Fibroblast of lung (primary cell): ENCODE data around the gene TNIK. TPM values are rescaled to one million over a fixed set of nuclear protein-coding genes. Genes with fewer than 3 reads are reported as not detected.

Experiments
- DNase-seq, 2 donors: peaks; one replicate each; pipeline versions ENCODE4 v3.0.0 to v3.0.0-alpha.2; 2010; ENCODE audit warnings: low read depth in 2 of 2
- H2AFZ ChIP-seq: 2 replicates; pipeline ENCODE4 v1.5.1; 2012; ENCODE audit warnings: low read length, control low read depth, inconsistent platforms
- H3K27ac ChIP-seq: 2 replicates; pipeline ENCODE4 v1.5.1; 2011; ENCODE audit warnings: low read length, control low read depth; ENCODE audit not compliant: insufficient read depth
- H3K27me3 ChIP-seq: 2 replicates; pipeline ENCODE4 v1.5.1; 2011; ENCODE audit warnings: mild to moderate bottlenecking, low read length; ENCODE audit not compliant: control insufficient read depth, insufficient read depth
- H3K36me3 ChIP-seq: 2 replicates; pipeline ENCODE4 v1.5.1; 2011; ENCODE audit warnings: low read length; ENCODE audit not compliant: control insufficient read depth, insufficient read depth
- H3K4me1 ChIP-seq: 2 replicates; pipeline ENCODE4 v1.5.1; 2011; ENCODE audit warnings: low read length; ENCODE audit not compliant: control insufficient read depth, insufficient read depth; ENCODE audit errors: extremely low read depth
- H3K4me2 ChIP-seq: 2 replicates; pipeline ENCODE4 v1.5.1; 2011; ENCODE audit warnings: low read length, control low read depth; ENCODE audit not compliant: insufficient read depth; ENCODE audit errors: extremely low read depth
- H3K4me3 ChIP-seq, 4 experiments: fragments of 200-600 bp in 1 of 4; sonication (generic) in 1 of 4; replicated peaks in 1 of 4; 2 replicates each; pipeline ENCODE4 v1.5.1; 2011 to 2016; ENCODE audit warnings: low read length in 4 of 4, low read depth in 3 of 4, mild to moderate bottlenecking in 3 of 4, control low read depth in 2 of 4, inconsistent platforms in 1 of 4, mixed read lengths in 1 of 4; ENCODE audit not compliant: insufficient read depth in 1 of 4; ENCODE audit errors: control extremely low read depth in 1 of 4
- H3K79me2 ChIP-seq: 2 replicates; pipeline ENCODE4 v1.5.1; 2012; ENCODE audit warnings: mild to moderate bottlenecking, low read length, inconsistent platforms; ENCODE audit not compliant: control insufficient read depth, insufficient read depth
- H3K9ac ChIP-seq: 2 replicates; pipeline ENCODE4 v1.5.1; 2011; ENCODE audit warnings: mild to moderate bottlenecking, low read length, control low read depth; ENCODE audit not compliant: insufficient read depth
- H3K9me3 ChIP-seq: 2 replicates; pipeline ENCODE4 v1.5.1; 2012; ENCODE audit warnings: low read depth, low read length; ENCODE audit not compliant: control insufficient read depth, insufficient read depth
- H4K20me1 ChIP-seq: 2 replicates; pipeline ENCODE4 v1.5.1; 2011; ENCODE audit warnings: low read length; ENCODE audit not compliant: control insufficient read depth, insufficient read depth; ENCODE audit errors: extremely low read depth
- CTCF ChIP-seq, 2 donors: IDR thresholded peaks in 1 of 2; conservative IDR thresholded peaks in 1 of 2; 1 replicate in 1 of 2; 2 replicates in 1 of 2; pipeline ENCODE4 v1.5.1; 2011 to 2012; ENCODE audit warnings: low read length in 2 of 2, control low read depth in 1 of 2, inconsistent platforms in 1 of 2, low read depth in 1 of 2, mild to moderate bottlenecking in 1 of 2
- EZH2 ChIP-seq: IDR thresholded peaks from 2 replicates; pipeline ENCODE4 v1.5.1; 2012; ENCODE audit warnings: low read length, control low read depth, mild to moderate bottlenecking; ENCODE audit errors: missing control alignments
- polyA plus RNA-seq, 2 donors: library from polyadenylated mRNA; depleted of rRNA in 1 of 2; stranded (reverse) in 1 of 2; unstranded in 1 of 2; fragments of >200 nt; gene quantifications; 2 replicates each; pipeline ENCODE4 v1.2.1, GENCODE V29; 2011 to 2012; ENCODE audit warnings: missing spikeins in 1 of 2
- total RNA-seq: library from RNA; depleted of rRNA; stranded (reverse); fragments of >200 nt; gene quantifications from 2 replicates; pipeline ENCODE4 v1.2.1, GENCODE V29; 2014

TNIK gene
- total and polyA plus RNA-seq, 2 donors (not counting 1 experiment from before 2014, with no cell fraction given): 13.8 to 39.3 TPM

GRCh38 chr3:171329746-171330145 is 130.5 kb downstream of the TNIK start:
- H3K4me2 ChIP-seq: no peak overlapping the region
- no peak for DNase-seq
- H3K9me3 ChIP-seq: no peaks in the 10 kb centered on the region
- no peaks in the 10 kb centered on the region for H3K27me3 ChIP-seq
- H4K20me1 ChIP-seq: no peaks in the 10 kb centered on the region
- H3K4me1 ChIP-seq: no peaks in the 10 kb centered on the region
- no peaks in the 10 kb centered on the region for H3K79me2 ChIP-seq
- TF ChIP-seq EZH2 (no peak), CTCF (conservative IDR thresholded peaks at IDR 0.05 in 1 of 2, IDR thresholded peaks at IDR 0.05 in 1 of 2; ENCODE audit: low read depth in 1 of 2, low read length in 2 of 2) (no peak)
- H3K36me3 ChIP-seq: no peaks in the 10 kb centered on the region
- H3K27ac ChIP-seq: no peak overlapping the region
- H2AFZ ChIP-seq: no peak overlapping the region
- no peak overlapping the region for H3K9ac ChIP-seq
- no peak overlapping the region for H3K4me3 ChIP-seq

GRCh38 chr3:171328419-171329082 is 131.7 kb downstream of the TNIK start:
- H3K9me3 ChIP-seq: no peaks in the 10 kb centered on the region
- H3K79me2 ChIP-seq: no peaks in the 10 kb centered on the region
- TF ChIP-seq CTCF (conservative IDR thresholded peaks at IDR 0.05 in 1 of 2, IDR thresholded peaks at IDR 0.05 in 1 of 2; ENCODE audit: low read depth in 1 of 2, low read length in 2 of 2): peak in 1 of 2 donors; percentile 9
- TF ChIP-seq EZH2: no peak
- no peak overlapping the region for H3K9ac ChIP-seq
- no peak overlapping the region for H3K4me2 ChIP-seq
- no peak overlapping the region for H3K4me3 ChIP-seq
- peak in 1 of 2 donors; percentile 42 for DNase-seq
- no peaks in the 10 kb centered on the region for H3K4me1 ChIP-seq
- H4K20me1 ChIP-seq: no peaks in the 10 kb centered on the region
- no peaks in the 10 kb centered on the region for H3K27me3 ChIP-seq
- no peak overlapping the region for H2AFZ ChIP-seq
- no peak overlapping the region for H3K27ac ChIP-seq
- no peaks in the 10 kb centered on the region for H3K36me3 ChIP-seq

GRCh38 chr3:171327441-171328174 is 132.6 kb downstream of the TNIK start:
- H3K4me3 ChIP-seq: no peak overlapping the region
- no peak overlapping the region for H3K9ac ChIP-seq
- H2AFZ ChIP-seq: no peak overlapping the region
- H3K4me1 ChIP-seq: no peaks in the 10 kb centered on the region
- no peaks in the 10 kb centered on the region for H3K27me3 ChIP-seq
- H3K27ac ChIP-seq: no peak overlapping the region
- no peaks in the 10 kb centered on the region for H3K36me3 ChIP-seq
- peak in 1 of 2 donors; percentile 27 for DNase-seq
- no peaks in the 10 kb centered on the region for H3K9me3 ChIP-seq
- no peak overlapping the region for H3K4me2 ChIP-seq
- no peaks in the 10 kb centered on the region for H4K20me1 ChIP-seq
- H3K79me2 ChIP-seq: no peaks in the 10 kb centered on the region
- TF ChIP-seq CTCF (conservative IDR thresholded peaks at IDR 0.05 in 1 of 2, IDR thresholded peaks at IDR 0.05 in 1 of 2; ENCODE audit: low read depth in 1 of 2, low read length in 2 of 2) (no peak), EZH2 (no peak)
